ENCODE measurements around the gene ABCD4.

- no peak for TF ChIP-seq CTCF (IDR thresholded peaks at IDR 0.05; ENCODE audit: insufficient read depth, low read length, poor library complexity, severe bottlenecking)
- no peak for TF ChIP-seq EZH2phosphoT487 (conservative IDR thresholded peaks at IDR 0.05; ENCODE audit: low read length)
Observed at GRCh38 chr14:74244115-74244514, 58.6 kb downstream of the ABCD4 start.
